GF-D8 (cell line): ENCODE results near the gene MARS1.

ENCODE experiments used
- DNase-seq: peaks from one replicate; lab custom pipeline; 2025; lab: John Stamatoyannopoulos, UW

The MARS1 gene

DNA sequence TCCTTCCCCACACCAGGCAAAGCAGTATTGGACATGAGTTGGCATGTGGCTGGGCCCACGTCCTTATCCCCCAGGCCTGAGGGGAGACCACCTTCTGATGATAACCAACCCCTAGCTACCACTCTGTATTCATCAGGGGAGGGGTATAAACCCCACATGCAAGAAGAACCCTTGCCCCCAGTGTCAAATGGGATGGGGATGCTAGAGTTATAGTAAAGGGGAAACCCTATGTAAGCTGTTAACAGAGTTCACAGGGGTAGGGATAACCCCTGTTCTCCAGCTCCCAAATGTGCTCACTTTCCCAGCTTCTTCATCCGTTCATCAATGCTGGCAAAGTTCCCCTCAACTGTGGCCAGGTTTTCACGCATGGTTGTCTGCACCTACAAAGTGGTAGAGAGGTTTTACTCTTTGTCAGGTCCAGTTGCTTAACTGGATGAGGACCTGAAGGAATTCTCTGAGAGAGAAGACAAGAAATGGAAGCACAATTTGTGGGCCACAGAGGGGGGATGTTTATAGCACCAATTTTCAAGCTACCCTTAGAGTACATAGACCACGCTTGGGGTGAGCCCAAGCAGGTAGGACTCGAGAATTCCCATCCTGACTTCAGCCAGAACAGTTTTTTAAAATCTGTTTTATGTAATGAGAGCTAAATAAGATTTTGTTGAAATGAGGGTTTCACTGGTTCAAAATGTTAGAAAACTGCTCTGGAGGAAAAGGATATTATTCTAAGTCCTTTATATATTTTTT lies 42.7 kb downstream of the MARS1 start:
- no peak for DNase-seq

DNA sequence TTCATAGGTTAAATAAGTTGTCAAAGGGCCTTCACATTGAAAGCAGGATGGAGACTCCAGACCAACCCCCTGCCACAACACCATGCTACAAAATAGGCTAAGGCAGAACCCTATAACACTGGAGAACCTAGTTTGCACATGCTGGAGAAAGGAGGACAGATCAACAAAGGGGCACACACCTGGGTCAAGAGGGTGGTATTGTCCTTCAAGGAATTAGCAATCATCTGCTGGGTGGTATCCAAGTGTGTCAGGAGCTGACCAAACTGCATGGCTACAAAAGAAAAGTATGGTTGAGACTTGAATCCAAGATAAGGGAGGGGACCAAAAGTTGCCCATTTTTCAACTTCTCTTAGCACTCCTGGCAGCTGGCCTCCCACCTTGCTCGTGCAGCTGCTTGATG lies 44.0 kb downstream of the MARS1 start:
- DNase-seq = no peak

DNA sequence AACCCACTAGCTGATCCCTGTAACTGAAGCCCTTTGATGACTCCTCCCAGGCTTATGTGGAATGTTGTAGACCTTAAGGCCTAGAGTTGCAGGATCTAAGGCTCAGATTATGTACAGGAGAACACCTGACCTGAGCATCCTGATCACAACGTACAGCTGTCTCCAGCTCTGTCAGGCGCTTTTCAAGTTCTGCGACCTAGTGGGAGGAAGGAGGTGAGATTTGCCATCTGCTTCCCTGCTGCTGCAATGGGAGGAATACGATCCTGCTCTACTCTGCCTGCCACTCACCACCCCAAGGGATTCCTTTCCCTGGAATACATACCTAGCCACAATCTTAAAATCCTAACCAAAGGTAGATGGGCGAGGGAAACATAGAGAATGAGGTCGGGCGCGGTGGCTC lies 45.2 kb downstream of the MARS1 start:
- no peak for DNase-seq

DNA sequence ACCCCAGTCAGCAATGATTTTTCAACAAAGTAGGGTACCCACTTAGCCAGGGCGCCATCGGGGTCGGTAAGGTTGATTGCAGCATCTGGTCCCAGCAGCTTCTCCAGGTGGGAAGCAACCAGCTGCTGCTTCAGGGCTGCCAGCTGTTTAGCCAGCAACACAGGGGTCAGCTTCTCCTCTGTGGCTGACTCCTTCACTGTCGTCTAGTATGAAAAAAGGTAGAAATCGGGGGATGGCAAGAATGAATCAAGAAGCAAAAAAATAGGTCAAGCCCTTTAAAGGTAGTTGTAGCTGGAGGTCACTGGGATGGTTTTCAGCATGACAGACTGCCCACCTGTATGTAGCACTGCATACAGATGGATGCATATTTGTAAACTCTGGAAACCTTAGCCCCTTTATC lies 46.4 kb downstream of the MARS1 start:
- no peak for DNase-seq

DNA sequence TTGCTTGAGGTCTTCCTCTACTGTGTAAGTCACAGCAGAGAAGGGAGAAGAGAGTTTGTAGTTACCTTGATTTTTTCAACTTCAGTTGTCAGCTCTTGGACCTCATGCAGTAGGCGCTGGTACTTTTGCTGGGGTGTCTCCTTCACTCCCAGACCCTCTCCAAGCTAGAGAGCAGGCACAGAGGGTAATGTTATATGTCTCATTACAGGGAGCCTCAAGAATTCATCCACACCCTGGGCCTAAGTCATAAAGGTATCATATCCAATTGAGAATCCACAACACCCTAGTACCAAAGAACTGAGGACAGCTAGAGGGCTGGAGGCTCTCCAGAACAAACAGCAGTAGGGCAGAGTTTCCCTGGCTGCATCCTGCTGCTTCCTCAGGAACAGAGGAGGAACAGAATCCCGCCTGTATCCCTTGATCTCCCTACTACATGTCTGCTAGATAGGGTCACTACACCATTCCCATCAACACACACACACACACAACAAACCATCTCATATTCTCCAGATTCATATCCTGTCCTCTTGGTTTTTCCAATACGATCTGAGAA lies 47.2 kb downstream of the MARS1 start:
- no peak for DNase-seq

DNA sequence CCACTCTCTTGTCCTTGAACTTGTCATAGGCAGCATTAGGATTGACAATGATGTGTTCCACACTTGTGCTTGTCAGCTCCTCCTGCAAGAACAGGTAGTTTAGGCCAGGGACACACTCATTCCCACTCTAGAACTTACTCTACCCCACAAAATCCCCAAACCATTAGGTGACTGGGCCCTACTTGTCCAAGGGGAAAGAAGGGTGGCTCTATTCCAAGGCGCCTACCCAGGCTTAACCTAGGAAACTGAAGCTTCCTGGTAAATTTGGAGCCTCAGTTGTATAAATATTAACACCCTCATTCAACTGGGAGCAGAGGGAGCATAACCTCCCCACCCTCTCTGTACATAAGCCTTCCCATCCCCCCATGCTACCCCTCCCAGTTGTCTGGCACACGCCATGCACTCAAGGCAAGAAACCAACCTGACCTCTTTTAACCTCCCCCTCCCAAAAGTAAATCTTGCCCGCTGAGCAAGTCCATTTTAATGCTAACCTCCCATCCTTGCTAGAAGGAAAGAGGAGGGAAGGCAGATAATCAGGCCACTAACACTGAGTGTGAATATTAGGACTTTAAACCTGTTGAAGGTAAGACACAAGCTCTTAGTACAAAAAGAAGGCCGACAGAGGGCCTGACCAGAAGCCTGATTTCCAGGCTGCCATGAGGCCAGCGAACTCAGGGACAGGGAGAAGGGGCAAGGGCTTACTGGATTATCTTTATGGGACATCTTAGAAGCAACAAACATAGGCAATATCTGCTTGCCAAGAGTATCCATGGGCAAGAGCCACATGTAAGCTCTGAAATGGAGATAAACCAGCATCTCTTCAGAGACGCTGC lies 48.1 kb downstream of the MARS1 start:
- no peak for DNase-seq

DNA sequence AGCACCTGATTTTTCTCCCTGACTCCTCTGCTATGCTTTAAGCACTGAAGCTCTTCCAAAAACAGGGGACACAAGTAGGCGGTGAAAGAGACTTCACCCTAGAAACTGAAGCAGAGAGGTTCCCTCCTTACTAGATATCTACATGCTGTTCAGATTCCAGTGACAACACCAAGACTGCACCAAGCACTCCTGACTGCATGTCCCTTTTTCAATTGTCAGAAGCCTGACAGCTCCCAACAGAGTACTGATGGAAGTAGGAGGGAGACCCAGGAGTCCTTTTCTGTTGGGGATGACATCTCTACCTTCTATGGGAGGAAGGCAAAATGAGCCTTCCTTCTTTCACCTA lies 48.7 kb downstream of the MARS1 start:
- DNase-seq = no peak

DNA sequence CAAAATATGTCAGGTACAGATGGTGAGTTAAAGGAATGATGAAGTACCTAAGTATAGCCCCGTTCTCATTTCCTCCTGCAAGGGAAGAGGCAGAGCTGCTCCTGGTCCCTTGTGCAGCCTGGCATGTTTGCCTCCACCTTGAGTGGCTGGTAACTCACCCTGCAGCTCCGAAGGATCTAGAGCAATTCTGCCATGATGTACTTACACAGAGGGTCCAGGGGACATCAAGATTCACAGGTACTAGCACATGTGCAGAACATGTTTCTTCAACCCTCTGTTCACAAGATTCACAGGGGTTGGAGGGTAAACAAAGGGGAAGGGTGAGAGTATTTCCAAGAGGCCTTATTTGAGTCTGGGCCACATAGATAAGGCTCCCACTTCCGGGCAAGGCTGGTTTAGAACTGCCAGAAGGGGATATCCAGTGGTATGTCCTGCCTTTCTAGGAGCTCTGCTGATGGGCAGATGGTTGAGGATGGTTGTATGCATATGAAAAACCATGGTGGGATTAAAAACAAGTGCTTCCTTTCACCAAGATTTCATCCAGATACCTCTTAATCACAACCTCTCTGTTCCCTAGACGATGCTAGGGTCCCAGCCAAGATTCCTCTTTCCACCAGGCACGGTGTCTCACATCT lies 51.4 kb downstream of the MARS1 start:
- DNase-seq = peak; percentile 25

DNA sequence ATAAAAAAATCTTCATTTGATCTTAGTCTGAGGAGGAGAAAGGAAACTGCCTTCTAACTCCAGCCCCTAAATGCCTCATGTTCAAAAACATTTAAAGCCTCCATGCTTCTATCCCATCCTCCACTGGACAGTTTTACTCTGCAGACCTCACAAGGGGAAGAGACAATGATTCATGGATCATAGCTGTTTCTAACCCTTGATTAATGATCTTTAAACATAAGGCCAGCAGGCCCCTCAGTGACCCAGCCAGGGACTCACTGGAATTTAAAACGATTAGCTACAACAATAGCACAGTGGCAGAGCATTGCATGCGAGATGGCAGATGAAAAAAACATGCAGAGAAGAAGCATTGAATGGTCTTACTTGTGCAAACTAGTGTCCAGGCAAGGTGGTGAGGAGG lies 53.1 kb downstream of the MARS1 start:
- no peak for DNase-seq

DNA sequence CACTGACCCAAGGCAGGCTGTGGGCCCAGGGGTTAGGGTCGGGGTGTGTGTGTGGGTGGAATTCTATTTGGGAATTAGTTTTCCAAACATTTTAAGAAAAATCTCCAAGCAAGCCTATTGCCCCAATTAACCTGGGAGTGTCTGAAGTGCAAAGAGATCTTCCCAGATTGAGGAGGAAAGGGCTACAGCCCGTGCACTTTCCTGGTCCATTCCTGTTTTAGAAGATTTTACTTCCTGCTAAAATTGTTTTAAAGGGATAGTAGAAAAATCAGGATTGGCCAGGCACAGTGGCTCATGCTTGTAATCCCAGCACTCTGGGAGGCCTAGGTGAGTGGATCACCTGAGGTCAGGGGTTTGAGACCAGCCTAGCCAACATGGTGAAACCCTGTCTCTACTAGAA lies 53.8 kb downstream of the MARS1 start:
- DNase-seq = no peak

DNA sequence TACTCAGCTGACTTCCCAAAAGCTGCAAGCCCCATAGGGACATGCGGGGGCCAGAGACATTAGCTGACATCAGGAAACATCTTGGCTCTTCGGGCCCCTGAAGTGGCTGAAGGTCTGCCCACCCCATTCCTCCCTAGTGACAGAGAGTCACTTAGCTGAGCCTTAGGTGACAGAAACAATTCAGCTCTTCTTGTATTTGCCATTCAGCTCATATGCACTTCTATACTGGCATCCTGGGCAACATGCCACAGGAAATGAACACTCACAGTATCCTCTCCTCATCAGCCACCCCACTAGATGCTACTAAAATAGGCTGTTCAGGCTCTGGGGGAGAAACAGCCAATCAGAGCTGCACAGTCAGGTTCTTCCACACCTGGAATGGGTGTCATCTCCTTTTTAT lies 55.7 kb downstream of the MARS1 start:
- DNase-seq = no peak

DNA sequence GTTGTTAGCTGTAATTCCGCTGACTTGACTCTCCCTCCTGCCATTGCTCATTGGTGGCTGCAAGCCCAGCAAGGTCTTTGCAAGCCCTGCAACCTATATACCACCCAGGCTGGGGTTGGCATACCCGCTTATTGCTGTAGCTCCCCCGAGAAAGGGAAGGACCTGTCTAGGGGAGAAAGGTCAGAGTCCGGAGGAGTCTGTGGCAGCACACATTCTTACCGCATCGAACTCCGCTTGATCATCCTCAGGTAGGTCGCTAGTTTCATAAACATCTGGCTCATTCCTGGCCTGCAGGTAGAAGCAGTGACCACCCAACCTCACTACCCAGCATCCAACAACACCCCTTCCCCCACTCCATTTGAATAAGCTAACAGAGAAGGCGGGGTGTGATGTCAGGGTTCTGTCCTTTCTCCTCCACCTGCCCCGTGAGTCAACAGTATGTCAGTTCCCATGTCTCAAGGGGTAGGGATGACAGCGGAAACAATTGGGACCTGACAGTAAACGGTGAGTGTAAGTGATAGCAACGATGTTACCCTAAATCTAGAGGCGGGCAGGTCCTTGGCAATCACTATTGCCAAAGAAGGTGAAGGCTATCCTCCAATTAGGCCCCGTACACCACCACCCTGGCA lies 58.1 kb downstream of the MARS1 start:
- DNase-seq = no peak

DNA sequence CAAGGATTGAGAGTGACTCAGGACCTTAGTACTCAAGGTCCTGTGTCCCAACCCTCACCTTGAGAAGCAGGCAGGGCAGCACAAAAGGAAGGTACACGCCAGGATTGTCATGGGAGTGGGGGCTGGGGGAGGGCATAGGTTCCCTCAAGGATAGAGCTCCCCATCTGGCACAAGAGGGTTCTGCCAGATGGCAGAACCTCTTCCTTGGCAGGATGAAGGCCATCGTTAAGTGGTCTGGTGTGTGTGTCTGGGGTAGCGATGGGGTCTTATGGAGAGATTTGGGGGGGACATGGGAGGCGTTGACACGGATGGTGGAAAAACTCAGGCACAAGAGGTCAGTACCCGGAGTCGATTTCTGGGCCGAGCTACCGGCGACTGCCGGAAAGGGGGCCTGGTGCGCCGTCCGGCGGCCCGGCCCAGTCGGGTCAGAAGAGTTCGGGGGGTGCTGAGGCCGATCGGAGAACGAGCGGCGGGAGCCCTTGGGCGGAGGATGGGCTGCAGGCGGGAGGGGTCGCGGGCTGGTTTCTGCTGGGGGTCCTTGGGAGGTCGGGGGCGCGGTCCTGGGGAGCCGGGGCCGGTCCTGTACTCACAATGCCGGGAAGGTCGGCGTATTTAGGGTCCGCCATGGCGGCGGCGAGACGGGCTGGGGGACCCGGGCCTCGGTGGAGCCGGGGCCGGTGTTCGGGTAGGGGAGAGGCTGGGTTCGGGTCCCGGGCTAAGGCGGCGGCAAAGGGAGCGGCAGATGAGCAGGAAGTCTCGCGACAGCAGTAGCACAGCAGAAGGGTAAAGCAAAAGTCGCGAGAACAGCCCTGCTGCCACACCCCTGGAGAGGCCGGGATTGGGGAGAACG lies 58.8 kb downstream of the MARS1 start, which contains the start of gene DCTN2:
TSS of gene DCTN2 (minus strand) at position 755 of the 850 bp plus-strand sequence. CDS start at position 626, 129 bp downstream.
- no peak for DNase-seq

DNA sequence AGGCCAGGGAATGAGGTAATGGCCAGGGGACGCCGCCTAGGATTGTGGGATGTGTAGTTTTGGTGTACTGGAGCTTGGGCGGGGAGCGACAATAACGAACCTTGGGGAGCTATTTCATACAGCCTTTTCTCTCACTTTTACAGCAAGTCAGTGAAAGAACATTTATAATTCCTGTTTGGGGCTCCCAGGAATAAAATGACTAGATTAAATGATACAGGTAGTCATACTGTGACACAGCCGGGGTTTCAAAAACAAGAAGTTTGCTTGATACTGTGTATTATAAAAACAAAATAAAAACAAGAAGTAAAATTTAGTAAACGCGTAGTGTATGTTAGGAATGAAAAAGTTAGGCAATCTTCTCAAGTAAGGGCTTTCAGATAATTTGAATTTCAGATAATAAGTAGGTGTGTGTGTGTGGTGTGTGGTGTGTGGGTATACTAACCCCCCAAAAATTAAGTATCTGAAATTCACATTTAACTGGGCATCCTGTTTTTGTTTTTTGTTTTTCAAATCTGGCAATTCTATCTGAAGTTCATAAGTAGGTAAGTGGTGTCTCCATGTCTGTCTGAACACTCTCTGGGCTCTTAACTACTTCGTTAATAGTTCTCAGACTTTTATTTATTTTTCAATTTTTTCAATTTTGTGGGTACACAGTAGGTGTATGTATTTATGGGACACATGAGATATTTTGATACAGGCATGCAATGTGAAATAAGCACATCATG lies 59.6 kb downstream of the MARS1 start:
- peak; percentile 94 for DNase-seq

DNA sequence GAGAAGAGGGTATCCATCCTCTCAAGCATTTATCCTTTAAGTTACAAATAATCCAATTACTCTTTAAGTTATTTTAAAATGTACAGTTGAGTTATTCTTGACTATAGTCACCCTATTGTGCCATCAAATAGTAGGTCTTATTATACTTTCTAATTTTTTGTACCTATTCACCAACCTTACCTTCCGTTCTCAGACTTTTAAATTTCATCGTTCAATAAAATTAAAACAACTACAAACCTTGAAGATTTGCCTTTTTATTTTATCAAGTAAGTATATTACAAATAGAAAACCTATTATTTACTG lies 60.1 kb downstream of the MARS1 start:
- no peak for DNase-seq

DNA sequence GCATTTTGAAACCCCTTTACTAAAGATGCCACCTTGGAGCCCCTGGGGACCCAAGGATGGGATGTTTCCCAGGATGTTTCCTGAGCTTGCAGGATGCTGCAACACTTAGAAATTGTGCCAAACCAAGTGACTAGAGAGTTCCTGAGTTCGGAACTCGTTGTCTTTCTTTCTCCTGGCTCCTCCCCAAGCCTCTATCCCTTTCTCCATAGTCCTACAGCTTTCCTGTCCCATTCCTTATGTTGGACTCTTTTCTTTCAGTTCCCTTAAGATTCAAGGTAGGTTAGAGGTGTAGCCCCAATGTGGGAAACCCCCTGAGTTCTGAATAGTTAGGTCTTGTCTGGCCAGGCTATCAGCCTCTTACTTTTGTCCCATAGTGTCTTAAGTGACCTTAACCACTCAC lies 60.6 kb downstream of the MARS1 start:
- DNase-seq = no peak

DNA sequence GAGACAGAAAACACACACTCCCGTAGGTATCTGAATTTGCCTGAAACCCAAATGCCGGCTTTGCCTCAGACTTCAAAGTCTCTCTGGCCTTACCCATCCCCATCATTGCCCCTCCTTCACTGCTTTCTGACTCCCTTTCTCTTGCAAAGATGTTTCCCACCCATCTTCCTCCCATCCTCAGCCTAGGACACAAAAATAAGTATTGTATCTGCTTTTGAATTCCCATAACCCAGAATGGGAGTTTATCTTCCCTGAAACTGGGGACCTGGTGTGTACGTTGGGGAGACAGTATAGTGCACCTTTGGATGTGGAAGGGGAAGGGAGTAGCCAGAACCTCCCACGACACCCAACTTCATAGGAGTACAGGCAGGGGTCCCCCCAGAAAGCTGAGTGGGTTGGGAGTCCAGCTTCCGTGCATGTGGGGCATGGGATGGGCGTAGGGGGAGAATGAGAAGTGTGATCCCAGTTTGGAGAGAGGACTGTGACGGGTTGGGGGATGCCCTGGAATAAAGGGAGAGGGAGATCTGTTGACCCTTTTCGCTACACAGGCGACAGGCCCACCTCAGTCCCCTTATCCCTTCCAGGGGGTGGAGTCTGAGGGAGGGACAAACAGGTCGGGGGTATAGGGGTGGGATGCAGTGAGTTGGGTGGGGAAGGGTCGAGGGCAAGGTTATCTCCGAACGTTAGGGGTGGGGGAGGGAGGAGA lies 61.5 kb downstream of the MARS1 start:
- no peak for DNase-seq

DNA sequence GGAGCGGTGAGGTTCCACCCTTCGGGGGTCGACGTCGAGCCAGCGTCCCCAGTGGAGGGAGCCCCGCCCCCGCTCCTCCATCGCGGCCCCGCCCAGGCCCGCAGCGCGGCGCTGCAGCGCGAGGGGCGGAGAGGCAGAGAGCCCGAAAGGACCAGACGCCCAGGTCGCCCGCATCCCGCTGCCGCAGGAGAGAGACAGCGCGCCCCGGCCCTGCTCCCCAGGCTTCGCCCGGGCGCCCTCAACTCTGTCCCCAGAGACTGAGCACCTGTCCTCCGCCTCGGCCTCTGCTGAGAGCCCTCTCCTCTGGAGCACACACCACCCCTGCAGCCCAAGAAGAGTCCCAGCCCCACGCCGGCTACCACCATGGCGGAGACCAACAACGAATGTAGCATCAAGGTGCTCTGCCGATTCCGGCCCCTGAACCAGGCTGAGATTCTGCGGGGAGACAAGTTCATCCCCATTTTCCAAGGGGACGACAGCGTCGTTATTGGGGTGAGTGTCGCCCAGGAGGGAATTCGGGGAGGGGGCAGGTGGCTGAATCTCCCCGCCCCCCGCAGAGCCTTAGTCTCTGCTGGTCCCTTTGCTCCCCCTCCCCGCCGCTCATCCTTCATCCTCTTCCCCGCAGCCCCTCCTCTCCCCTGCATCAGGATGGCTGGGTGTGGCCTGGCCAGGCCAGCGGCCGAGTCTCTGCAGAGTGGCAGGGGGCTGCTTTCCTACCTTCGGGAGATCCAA lies 62.2 kb downstream of the MARS1 start, which contains the start of gene KIF5A:
TSS of gene KIF5A (plus strand) at position 136 of the 732 bp plus-strand sequence. CDS start at position 364, 228 bp downstream.
- DNase-seq = no peak
